NOMO-1 treated with DMSO at 0.1 percent for 48 hours (cell line): Measurements from ENCODE around the gene COX17.

ENCODE experiments used
- DNase-seq: peaks from one replicate; lab custom pipeline; 2025; ENCODE audit not compliant: unreplicated experiment; lab: John Stamatoyannopoulos, UW

COX17 gene

GRCh38 chr3:119675188-119675874, 1.9 kb downstream of the COX17 start:
- DNase-seq = no peak

- no peak for DNase-seq
These were observed 3.3 kb downstream of the COX17 start for GRCh38 chr3:119673875-119674274.

GRCh38 chr3:119672776-119673175, 4.4 kb downstream of the COX17 start:
- DNase-seq = no peak

GRCh38 chr3:119669906-119670570, 7.2 kb downstream of the COX17 start:
- no peak for DNase-seq

- no peak for DNase-seq
These were observed 11.1 kb downstream of the COX17 start for GRCh38 chr3:119665954-119666559.

- peak; percentile 40 for DNase-seq
These were observed 12.3 kb downstream of the COX17 start for GRCh38 chr3:119664850-119665379.

GRCh38 chr3:119664370-119664769, 12.8 kb downstream of the COX17 start:
- DNase-seq = no peak

GRCh38 chr3:119663885-119664284, 13.3 kb downstream of the COX17 start:
- DNase-seq = no peak

GRCh38 chr3:119662604-119663373, 14.4 kb downstream of the COX17 start:
- DNase-seq = no peak

- no peak for DNase-seq
These were observed 16.4 kb downstream of the COX17 start, which contains the start of gene POPDC2 for GRCh38 chr3:119660474-119661440. Gene POPDC2, minus strand, starts transcription at chr3:119660589. Its CDS starts 166 bp downstream, at chr3:119660423.

GRCh38 chr3:119659606-119660291, 17.5 kb downstream of the COX17 start:
- peak; percentile 19 for DNase-seq

GRCh38 chr3:119658994-119659393, 18.2 kb downstream of the COX17 start:
- DNase-seq = no peak

GRCh38 chr3:119657887-119658702, 19.1 kb downstream of the COX17 start:
- peak; percentile 32 for DNase-seq

GRCh38 chr3:119653876-119654275, 23.3 kb downstream of the COX17 start:
- peak; percentile 24 for DNase-seq

- DNase-seq = no peak
These were observed 24.7 kb downstream of the COX17 start for GRCh38 chr3:119652306-119653033.

GRCh38 chr3:119649761-119650160, 27.4 kb downstream of the COX17 start:
- no peak for DNase-seq

- no peak for DNase-seq
These were observed 29.2 kb downstream of the COX17 start for GRCh38 chr3:119647843-119648575.
